A172 (cell line): ENCODE results near the gene FRY. TPM values are rescaled to one million over a fixed set of nuclear protein-coding genes. Genes with fewer than 3 reads are reported as not detected.

Experiments
- DNase-seq: peaks from one replicate; pipeline ENCODE4 v3.0.0-alpha.2; 2015; ENCODE audit warnings: low spot score
- total RNA-seq: library from RNA; depleted of rRNA; stranded (reverse); fragments of >200 nt; shearing (Covaris generic); gene quantifications from 2 replicates; pipeline ENCODE4 v1.2.3, GENCODE V29; 2014

The FRY gene
- total RNA-seq, 1 experiment from 2014 or later, result 0.21 TPM

DNA sequence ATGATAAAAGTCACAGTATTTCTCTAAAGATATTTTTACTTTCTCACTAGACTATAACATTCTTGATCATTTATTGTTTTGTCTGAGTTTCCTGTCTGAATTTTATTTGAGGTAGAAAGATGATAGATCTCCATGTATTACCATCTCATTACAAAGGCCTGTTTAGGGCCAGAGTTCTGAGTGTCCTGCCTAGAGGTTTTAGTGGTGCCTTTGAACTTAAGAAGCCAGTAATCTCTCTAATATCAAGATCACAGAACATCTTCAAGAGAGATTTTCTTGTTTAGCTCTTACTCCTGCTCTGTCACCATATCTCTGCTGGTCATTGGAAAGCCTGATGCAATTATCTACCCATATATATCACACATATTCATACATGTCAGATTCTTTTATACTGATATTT is 182.1 kb downstream of the FRY start:
- no peak for DNase-seq

DNA sequence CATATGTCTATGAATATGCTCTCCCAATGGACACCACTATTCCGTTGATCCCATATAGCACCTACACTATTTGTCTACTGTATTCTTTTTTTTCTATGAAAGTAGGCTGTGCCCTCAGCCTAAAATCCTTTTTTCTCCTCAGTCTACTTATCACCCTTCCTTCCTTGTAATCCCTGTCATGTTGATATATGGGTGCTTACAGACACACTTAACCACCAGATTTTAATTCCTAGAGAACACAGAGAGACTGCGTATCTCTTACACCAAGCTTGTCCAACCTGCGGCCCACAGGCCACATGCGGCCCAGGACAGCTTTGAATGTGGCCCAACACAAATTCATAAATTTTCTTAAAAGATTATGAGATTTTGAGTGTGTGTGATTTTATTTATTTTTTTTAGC is 182.5 kb downstream of the FRY start:
- DNase-seq, result no peak

DNA sequence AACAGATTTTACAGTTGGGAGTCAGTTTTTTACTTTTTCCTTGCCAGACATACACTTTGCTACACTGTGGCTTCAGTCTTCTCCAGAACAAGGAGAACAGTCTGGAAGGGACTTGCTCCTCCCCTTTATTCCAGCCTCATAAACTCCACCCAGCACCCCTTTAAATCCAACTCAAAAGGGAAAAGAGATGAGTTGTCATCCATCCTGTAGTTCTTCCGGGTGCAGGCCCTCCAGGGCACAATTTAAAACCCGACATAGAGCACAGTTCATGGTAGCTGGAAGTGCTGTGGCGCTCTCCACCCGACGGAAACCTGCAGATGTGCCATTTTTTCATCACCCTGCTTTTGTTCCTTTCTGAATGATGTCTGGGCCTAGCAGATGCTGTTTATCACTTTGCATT is 184.7 kb downstream of the FRY start:
- no peak for DNase-seq

DNA sequence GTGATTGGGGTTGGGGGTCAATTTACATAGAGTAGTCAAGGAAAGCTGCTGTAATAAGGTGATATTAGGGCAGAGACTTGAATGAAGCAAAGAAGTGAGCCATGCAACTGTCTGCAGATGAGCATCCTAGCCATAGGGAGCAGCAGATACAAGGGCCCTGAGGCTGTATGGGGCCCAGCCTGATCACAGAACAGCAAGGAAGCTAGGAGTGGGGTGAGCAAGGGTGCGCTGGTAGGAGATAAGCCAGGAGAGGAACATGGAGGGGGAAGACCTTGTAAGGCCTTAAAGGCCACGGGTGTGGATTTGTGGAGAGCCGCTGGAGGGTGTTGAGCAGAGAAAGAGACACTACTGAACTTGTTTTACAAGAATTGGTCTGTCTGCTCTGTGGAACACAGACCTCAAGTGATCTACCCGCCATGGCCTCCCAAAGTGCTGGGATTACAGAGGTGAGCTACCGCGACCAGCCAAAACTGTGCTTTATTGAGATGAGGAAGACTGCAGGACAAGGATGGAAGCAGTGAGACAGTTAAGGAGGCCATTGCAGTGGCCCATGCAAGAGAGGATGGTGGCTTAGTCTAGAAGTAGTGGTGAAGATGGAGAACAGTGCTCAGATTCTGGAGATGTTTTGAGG is 190.6 kb downstream of the FRY start:
- DNase-seq, result no peak

DNA sequence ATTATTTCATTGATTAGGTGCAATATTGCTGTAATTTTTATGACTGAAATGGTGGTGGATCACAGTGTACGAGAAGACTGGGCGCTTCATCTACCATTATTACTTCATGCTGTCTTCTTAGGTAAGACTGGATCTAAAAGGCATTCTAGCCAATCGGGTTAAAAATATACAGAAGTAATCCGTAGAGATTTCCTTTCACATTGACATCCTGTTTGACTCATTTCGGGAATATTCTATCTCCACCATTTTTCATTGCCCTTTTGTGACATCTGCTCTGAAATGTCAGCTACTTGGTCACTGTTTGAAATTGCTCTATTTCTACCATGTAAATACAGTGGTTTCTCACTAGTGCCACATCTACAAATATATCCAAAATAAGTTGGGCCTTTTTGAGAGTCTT is 193.3 kb downstream of the FRY start:
- peak; percentile 5 for DNase-seq

DNA sequence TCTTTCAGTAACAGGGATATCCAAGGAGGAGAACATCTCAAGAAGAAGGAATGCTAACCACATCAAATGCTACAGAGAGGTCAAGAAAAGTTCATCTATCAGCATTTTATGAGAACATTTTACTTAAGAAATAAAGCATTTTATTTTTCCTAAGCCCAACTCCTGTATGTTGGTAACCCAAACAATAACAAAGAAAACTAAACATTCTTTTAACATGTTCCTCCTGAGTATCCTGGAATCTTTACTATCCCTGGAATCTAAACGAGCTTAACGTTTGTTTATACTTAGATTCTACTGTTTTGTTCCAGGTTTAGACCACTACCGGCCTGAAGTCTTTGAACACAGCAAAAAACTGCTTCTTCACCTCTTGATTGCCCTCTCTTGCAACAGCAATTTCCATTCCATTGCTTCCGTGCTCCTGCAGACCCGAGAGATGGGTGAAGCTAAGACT is 193.9 kb downstream of the FRY start:
- DNase-seq, result peak; percentile 13

DNA sequence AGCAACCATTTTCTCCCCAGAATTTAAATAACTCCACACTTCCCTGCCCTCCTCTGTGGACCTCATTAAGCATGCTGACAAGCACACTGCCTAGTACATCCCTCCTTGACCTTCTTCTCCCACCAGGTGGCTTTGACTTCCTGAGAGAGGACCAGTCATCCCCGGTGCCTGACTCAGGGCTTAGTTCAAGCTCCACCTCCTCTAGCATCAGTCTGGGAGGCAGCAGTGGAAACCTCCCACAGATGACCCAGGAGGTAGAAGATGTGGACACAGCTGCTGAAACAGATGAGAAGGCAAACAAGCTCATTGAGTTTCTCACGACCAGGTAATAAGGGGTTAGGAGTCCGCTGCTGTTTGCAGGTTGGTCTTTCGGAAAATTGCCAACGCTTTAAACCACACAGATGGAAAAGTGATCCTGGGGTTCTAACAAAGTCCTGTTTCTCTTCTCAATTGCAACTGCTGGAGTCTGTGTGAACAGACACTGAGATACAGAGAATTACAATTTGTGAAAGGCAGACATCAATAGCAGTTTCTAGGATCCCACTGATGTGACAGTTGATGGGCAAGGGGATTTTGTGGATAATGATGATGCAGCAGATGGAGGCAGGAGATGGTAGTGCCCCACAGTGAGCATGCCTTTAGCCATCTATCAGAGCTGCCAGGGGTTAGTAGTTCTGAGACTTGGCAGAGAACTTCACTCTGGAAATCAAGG is 196.9 kb downstream of the FRY start:
- DNase-seq, result peak; percentile 35

DNA sequence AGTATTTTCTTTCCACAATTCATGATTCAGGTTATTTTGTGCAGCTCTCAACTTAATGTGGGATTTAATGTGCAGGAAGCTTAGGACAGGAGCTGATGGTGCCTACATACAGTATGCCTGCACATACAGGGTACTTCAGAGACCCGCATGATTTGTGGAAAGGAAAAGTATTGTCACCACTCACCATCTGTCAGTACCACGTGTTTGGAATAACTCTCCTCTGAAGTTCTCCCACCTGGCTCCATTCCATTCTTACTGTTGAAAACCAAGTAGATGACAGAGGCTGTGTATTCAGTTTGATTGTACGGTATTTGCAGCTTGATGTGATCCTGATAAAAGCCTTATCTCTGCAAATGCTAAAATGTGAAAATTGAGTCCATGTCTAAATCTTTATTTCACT is 197.9 kb downstream of the FRY start:
- no peak for DNase-seq

DNA sequence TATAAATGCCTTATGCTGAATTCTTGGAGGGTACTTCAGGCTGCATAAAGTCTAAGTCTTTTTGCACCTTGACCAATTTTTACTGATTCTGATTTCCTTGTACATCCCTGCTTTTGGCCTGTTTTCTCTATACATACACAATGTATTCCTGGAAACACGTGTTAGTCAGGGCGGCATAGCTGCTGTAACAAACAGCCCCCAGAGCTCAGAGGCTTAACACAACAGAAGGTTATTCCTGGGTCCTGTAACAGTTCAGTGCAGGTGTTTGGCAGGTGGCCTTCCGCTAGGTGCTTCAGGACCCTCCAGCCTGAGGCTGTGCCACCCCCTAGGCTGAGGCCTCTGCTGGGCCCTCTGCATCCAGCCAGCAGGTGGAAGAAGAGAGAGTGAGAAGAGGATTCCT is 200.7 kb downstream of the FRY start:
- no peak for DNase-seq

DNA sequence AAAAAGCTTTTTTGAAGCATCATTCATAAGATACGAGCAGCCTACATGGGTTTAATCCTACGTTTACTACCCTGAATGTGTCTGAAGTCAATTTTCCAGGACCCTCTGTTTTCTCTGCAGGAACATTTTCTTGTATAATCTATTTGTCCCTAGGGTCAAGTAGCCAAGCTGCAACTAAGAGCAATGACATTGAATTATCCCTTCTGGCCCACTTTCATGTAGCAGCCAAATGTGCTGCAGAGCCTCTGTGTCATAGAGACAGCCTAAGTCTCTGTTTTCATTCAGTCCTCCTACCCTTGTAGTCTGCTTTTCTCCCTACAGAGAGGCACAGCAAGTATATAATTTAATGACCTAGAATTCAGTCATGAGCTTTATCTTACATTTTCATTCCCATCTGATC is 201.5 kb downstream of the FRY start:
- no peak for DNase-seq

DNA sequence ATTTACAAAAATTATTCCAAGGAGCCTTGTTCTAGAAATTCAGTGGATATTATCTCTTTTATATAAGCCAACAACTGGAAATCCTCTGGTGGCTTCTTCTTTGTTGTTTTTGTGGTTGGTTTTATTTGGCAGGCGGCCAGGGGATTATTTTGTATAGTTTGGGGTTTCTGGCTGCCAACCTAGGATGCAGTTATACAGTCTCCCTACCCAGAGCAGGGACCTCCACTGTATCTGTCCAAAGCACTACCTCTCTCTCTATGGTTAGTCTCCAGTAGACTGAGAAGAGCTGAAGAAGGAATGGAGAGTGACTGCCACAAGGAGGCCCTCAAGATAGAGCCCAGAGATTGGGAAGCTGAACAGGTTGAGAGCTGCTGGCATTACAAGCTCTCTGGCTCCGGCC is 203.3 kb downstream of the FRY start:
- DNase-seq, result no peak

DNA sequence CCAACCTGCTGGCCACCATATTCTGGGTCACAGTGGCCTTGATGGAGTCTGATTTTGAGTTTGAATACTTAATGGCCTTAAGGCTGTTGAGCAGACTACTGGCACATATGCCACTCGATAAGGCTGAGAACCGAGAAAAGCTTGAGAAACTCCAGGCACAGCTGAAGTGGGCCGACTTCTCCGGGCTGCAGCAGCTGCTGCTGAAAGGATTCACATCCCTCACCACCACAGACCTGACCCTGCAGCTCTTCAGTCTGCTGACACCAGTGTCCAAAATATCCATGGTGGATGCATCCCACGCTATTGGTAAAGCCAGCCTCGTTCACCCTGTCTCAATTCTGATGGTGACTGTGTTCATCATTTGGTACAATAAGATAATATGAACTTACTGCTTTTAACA is 206.1 kb downstream of the FRY start:
- no peak for DNase-seq

DNA sequence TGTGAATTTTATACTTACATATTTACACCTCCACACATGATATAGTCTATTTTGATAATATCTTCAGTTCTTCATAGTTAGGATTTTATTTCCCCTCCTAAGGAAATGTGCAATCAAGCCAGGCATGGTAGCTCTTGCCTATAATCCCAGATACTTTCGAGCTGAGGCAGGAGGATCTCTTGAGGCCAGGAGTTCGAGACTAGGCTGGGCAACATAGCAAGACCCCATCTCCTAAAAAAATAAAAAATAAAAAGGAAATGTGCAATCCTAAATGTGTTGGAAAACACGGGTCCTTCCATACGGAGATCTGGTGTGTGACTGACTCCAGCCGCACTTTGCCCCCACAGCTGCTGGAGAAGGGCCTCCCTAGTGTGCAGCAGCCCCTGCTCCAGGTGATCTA is 212.1 kb downstream of the FRY start:
- no peak for DNase-seq

DNA sequence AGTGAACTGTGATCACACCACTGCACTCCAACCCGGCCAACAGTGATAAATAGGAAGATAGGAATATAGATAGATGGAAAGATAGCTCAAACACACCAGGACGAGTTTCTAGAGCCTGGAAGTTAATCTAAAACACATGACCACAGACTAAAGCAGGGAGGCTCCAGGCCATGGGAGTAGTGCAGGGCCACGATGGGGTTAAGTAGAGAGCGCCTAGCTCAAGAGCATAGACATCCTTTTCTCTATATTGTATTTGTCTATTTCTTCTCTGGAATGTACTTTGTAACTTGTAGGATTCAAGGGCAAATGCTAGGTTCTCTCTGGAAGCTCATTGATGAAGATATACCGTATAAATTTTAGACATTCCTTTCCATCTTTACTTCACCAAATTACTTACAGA is 214.0 kb downstream of the FRY start:
- no peak for DNase-seq

DNA sequence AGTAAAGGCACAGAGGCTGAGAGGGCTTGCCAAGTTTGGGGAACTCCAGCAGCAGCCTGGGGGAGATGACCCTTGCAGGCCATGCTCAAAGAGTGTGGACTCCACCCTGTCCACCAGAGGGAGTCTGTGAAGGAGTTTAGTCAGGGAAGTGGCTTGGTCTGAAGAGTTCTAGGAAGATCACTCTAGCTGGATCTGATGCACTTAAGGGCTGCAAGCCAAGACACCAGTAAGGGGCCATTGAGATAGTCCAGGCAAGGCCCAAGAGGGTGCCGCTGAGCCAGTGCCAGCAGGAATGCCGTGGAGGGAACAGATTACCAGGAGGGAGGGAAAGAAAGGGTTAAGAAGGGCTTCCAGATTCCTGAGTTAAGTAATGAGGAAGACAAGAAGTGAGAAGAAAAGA is 214.9 kb downstream of the FRY start:
- DNase-seq, result peak; percentile 65

DNA sequence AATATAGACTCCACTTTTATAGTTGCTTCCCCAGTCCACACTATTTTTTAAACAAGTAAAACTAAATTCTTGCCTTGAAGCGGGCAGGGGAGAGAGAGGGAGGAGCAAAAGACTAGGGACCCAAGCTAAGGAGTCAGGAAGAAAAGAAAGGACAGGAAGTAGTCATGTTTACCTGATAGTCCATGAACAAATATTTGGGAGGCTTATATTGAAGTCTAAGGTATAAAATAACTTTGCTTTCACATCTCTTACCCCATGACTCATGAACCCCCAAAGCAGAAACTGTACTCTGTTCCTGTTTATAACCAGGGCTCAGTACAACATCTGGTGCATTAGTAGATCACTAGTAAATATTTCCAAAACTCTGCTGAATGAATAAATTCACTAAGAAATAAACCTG is 216.3 kb downstream of the FRY start:
- no peak for DNase-seq

DNA sequence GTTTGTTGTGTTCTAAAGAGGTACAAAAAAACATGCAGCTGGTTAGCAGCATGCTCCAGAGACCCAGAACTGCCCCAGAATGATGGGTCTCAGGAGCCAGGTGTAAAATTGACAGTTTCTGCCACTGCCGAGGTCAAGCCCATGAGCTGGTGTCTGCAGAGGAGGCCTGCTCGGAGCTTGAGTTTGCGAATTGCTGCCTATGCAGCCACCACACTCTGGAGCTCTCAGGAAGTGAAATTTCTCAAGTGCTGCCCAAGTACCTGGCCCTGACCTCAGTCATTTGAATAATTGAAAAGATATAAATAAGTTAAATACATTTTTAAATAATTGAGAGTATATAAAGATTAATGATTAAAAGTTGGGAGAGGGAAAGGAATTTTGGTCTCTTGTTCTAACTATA is 217.2 kb downstream of the FRY start:
- DNase-seq, result no peak

DNA sequence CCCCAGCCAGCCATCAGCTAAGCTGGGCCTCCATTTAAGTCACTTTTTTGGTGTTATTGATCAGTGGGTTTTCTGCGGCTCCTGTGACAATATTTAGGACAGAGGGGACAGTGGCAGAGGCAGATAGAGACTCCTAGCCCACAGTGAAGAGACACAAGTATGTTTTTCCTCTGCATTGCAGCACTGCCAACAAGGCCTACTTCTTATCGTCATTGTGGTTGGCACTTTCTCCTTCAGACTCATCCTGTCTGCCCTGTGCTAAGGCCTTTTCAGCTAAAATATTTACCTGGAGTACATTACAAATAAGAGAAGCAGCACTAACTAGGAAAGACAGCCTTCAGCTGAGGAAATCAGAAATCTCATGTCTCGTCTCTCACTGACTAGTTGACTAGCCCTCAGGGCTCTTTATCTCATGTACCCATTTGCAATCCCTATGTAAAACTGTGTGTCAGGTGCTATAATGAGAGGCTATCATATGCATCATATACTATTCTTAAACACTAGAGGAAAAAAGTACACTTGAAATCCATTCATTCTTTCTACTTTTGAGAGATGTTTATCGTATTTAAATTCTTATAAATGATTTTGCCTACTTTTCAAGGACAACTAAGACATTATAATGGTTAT is 221.4 kb downstream of the FRY start:
- no peak for DNase-seq

DNA sequence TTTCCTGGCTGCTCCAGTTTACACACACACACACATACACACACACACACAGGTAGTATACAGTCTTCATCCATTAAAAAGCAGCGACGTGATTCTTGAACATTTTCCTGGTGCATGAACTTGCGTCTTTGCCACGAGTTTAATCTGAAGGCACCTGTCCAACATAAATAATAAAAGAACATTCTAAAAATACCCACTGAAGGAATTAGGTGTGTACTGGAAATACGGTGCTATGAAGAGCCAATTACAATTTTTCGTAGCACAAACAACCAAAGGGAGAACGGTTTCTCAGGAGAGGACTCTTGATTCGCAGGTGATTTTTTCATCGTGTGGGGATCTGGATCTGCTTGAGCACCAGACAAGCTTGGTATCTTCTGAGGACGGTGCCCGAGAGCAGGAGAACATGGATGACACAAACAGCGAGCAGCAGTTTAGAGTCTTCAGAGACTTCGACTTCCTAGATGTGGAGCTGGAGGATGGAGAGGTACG is 222.4 kb downstream of the FRY start:
- DNase-seq, result no peak

DNA sequence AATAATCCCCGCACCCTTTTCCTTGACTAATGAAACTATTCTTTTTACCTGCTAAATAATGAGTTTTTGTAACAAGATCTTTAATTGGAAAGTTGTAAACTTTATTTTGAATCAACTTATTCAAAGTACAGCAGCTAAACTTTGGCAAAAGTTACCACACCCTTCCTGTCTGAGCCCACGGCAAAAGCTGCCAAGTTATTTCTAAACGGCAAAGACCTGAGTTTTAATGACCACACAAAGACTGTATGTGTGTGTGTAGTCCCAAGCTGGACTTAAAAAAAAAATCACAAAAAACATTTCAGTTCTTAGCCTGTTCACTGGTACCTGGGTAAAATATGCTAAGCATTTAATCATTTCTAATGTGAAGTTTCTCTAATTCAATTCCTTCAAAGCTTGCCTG is 222.8 kb downstream of the FRY start:
- no peak for DNase-seq

DNA sequence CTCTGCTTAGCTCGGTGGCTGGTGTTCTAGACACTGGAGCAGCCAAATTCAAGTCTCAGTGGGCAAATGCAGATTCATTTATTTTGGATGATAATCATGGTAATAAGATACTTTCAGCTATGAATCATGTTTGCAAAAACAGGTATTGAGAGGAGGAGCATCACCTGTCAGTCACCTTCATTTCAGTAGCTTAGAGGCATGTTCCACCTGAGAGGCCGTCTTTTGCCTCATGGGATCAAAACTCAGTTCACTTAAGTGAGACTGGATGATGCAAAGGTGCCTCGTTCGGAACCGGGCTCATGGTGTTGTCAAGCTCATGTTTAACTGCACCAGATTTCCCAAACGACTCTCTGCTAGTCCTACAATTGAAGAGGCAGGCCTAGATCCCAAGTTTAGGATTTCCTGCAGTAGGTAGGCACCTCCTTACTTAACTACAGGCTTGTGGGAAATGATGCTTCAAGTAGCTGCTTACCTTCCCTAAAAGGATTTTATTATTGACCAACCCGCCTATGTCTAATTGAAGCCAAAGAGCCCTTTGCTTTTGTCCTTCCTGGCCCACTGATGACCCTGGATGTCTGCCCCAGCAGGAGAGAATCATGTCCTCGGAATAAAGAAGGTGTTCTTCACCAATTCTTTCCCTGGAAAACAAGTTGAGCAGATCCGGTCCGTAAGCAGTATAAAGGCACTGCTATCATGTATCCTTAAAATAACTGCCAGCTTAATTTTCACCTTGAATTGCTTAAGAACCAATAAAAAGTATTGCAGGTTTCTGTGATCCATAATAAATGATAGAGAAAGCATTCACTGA is 223.5 kb downstream of the FRY start:
- no peak for DNase-seq

DNA sequence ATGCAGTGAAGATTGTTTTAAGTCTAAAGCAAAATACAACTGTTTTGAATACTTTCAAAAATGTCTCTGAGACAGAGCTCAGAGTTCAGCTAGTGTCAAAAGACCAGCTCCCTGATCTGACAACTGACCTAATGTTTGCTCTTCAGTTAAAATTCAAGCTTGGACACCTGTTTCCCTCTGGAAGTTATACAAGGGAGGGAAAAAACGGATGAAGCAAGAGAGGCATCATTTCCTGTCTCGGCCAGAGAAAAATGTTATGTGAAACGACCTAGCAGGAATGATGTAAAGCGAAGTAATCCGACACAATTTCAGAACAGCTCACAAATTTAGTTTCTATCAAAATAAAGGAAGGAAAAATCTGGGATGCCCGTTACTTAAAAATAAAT is 224.1 kb downstream of the FRY start:
- DNase-seq, result peak; percentile 2
